ENCODE results near the gene PDE5A.

DNA sequence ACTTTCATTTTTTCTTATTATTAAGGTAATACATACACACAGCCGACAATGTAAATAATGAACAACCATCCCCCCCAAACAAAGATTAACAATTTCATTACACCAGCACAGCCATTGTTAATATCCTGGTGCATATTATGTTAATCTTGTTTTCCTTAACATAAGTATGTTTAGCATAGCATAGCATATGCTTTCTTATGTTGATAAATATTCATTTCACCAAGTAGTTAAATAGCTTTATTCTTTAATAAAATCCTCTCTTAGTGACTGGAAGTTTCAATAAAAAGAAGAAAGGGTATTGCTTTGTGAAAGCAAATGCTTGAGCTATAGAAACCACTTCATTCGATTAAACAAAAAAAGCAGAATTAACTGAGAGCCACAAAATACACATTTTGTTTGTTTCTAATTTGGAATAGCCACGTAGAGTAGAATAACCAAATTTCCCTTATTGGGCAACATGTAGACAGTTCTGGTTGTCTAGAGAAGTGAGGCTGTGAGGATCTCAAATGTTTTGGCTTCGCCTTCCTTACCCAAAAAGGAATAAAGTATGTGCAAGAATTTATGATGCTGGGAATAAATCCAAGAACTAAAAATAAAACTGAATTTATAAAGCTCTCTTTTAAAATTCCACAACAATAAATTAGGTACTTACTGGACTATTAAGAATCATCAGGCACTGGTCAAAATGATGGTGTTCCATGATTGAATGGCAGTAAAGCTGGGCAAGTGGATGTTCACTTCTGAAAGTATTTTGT lies 118.0 kb downstream of the PDE5A start:
- TF ChIP-seq, protein P1, sequence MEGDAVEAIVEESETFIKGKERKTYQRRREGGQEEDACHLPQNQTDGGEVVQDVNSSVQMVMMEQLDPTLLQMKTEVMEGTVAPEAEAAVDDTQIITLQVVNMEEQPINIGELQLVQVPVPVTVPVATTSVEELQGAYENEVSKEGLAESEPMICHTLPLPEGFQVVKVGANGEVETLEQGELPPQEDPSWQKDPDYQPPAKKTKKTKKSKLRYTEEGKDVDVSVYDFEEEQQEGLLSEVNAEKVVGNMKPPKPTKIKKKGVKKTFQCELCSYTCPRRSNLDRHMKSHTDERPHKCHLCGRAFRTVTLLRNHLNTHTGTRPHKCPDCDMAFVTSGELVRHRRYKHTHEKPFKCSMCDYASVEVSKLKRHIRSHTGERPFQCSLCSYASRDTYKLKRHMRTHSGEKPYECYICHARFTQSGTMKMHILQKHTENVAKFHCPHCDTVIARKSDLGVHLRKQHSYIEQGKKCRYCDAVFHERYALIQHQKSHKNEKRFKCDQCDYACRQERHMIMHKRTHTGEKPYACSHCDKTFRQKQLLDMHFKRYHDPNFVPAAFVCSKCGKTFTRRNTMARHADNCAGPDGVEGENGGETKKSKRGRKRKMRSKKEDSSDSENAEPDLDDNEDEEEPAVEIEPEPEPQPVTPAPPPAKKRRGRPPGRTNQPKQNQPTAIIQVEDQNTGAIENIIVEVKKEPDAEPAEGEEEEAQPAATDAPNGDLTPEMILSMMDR (conservative IDR thresholded peaks at IDR 0.05 in 1 of 2, IDR thresholded peaks at IDR 0.05 in 1 of 2; ENCODE audit: extremely low read depth in 1 of 2, insufficient read depth in 1 of 2, low read depth in 1 of 2, low read length in 2 of 2), result no peak
- no peak for TF ChIP-seq EZH2 (IDR thresholded peaks at IDR 0.05; ENCODE audit: borderline replicate concordance, low read length)

Data from mammary epithelial cell (primary cell).